ENCODE measurements around the gene UBE2Q2. TPM values are rescaled to one million over a fixed set of nuclear protein-coding genes. Genes with fewer than 3 reads are reported as not detected.

Gene UBE2Q2
- total and polyA plus RNA-seq, 2 of the 4 experiments (the other 2 are of a cell fraction) = 18.0 to 28.9 TPM

- Histone ChIP-seq H2BK15ac (ENCODE audit: low read depth, low read length) (no peak overlapping the region; the same call in 1 of the 3 replicates), H3K14ac (replicated peaks; ENCODE audit: low read depth, low read length) (0 out of 2 replicates have a peak overlapping the region, but pooled peaks have one; percentile 43), H2BK120ac (ENCODE audit: low read depth, low read length) (no peak overlapping the region), H3K27me3 (ENCODE audit: control insufficient read depth, insufficient read depth, low read length) (no peaks in the 10 kb centered on the region), H3K4ac (ENCODE audit: low read depth, low read length) (peak overlapping the region; percentile 46; the same call in 1 of the 2 replicates), H3K23ac (ENCODE audit: low read depth, low read length) (no peak overlapping the region), H2BK5ac (ENCODE audit: low read depth, low read length, poor library complexity, severe bottlenecking) (peak overlapping the region; percentile 61), H2AFZ (replicated peaks; ENCODE audit: low read length, poor library complexity) (no peak overlapping the region), H3K9me3 (ENCODE audit: control insufficient read depth, insufficient read depth, low read length) (no peaks in the 10 kb centered on the region), H3K9me1 (ENCODE audit: insufficient read depth, low read length) (peaks cover 6% of the 10 kb centered on the region), H3K9ac (ENCODE audit: low read depth, low read length) (no peak overlapping the region), H2AK5ac (ENCODE audit: low read depth, low read length) (peak overlapping the region; percentile 72), H3K56ac (ENCODE audit: extremely low read depth, insufficient read depth, low read length) (no peak overlapping the region), H3K4me3 (ENCODE audit: insufficient read depth, low read depth, low read length) (no peak overlapping the region), H4K20me1 (ENCODE audit: insufficient read depth, low read length) (no peaks in the 10 kb centered on the region), H2AK9ac (replicated peaks; ENCODE audit: low read depth, low read length, poor library complexity) (no peak overlapping the region), H3K4me1 (ENCODE audit: control insufficient read depth, insufficient read depth, low read length) (peaks cover 3% of the 10 kb centered on the region; the same call in 1 of the 2 replicates), H4K5ac (ENCODE audit: low read depth, low read length) (no peak overlapping the region), H3K18ac (ENCODE audit: low read depth, low read length) (peak overlapping the region; percentile 61; the same call in 1 of the 2 replicates), H3K36me3 (ENCODE audit: control insufficient read depth, insufficient read depth, low read length) (no peaks in the 10 kb centered on the region), H3K27ac (ENCODE audit: insufficient read depth, low read length) (no peak overlapping the region), H4K8ac (ENCODE audit: low read depth in 2 of 2, low read length in 2 of 2) (no peak overlapping the region), H4K91ac (ENCODE audit: insufficient read depth, low read depth, low read length) (no peak overlapping the region), H2BK20ac (ENCODE audit: low read depth, low read length) (peak overlapping the region; percentile 33; the same call in 1 of the 2 replicates), H3K79me1 (ENCODE audit: low read depth in 1 of 2, low read length in 2 of 2) (no peaks in the 10 kb centered on the region), H3K4me2 (ENCODE audit: low read depth, low read length) (no peak overlapping the region)
- peak; percentile 41 for TF ChIP-seq NFE2L2 (IDR thresholded peaks at IDR 0.05; ENCODE audit: low read depth, low read length)
- peak; percentile 83 for TF ChIP-seq BHLHE40 (IDR thresholded peaks at IDR 0.05; ENCODE audit: low read depth, low read length)
- TF ChIP-seq SMC3 (IDR thresholded peaks at IDR 0.05; ENCODE audit: low read depth, low read length) = no peak
- TF ChIP-seq POLR2A (IDR thresholded peaks at IDR 0.05; ENCODE audit: low read depth, low read length) = no peak
- TF ChIP-seq FOS (IDR thresholded peaks at IDR 0.05; ENCODE audit: low read depth, low read length) = no peak
- TF ChIP-seq RFX5 (IDR thresholded peaks at IDR 0.05; ENCODE audit: low read depth, low read length) = no peak
- TF ChIP-seq MAZ (IDR thresholded peaks at IDR 0.05; ENCODE audit: borderline replicate concordance, low read depth, low read length) = no peak
- no peak for TF ChIP-seq CTCF (conservative IDR thresholded peaks at IDR 0.05; ENCODE audit: low read depth, low read length)
- no peak for TF ChIP-seq CHD1 (IDR thresholded peaks at IDR 0.05; ENCODE audit: low read depth, low read length)
- peak; percentile 23; the same call in 1 of the 2 replicates for TF ChIP-seq MAFK (IDR thresholded peaks at IDR 0.05; ENCODE audit: low read depth, low read length)
- no CpG with 5 or more reads among the region's 1 CpG for WGBS, 2 experiments (ENCODE audit: extremely low coverage in 2 of 2, insufficient read length in 1 of 2)
- ChIA-PET POLR2A (ENCODE audit: unreplicated experiment) (no interaction called here), CTCF (interaction anchor here (1.2 kb wide), 1 partner anchor 8 kb away, joined by 5 read pairs; no protein-coding TSS in a partner anchor)
- dilution Hi-C loops (cut with HindIII; ENCODE audit: low sequenced_read_pairs, unreplicated experiment) = no loop called here
- BruUV-seq (replicated peaks) = no TSS peak
- DNase-seq = peak; percentile 77
- intact Hi-C loops (cut with micrococcal nuclease) = loop anchor here (10.0 kb wide), 1 partner anchor 188 kb away; no protein-coding TSS in a partner anchor
- peak; percentile 70 for ATAC-seq (ENCODE audit: low read depth)
- in situ Hi-C loops (cut with MboI; ENCODE audit: low sequenced_read_pairs) = no loop called here
Measured at GRCh38 chr15:75947092-75947491, 103.8 kb downstream of the UBE2Q2 start.
